ENCODE data around the gene C1orf216.

DNA sequence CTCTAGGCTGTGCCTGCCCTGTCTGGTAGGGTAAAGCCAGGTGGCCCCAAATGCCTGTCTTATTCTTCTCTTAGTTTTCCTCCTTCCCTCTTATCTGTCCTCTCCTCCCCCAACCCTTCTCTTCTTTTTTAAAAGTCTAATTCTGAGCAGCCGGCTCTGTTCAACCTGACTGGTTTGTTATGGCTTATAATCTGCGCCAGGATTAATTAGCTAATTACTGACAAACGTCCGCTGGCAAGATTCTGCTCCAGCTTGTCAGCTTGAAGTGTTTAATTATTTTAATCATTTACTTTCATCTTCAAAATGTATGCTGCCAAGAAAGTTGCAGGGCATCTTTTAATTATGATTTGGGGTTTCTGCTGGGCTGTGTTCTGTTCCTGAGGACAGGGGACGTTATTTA, 50.2 kb downstream of the C1orf216 start:
- TF ChIP-seq, protein P1, sequence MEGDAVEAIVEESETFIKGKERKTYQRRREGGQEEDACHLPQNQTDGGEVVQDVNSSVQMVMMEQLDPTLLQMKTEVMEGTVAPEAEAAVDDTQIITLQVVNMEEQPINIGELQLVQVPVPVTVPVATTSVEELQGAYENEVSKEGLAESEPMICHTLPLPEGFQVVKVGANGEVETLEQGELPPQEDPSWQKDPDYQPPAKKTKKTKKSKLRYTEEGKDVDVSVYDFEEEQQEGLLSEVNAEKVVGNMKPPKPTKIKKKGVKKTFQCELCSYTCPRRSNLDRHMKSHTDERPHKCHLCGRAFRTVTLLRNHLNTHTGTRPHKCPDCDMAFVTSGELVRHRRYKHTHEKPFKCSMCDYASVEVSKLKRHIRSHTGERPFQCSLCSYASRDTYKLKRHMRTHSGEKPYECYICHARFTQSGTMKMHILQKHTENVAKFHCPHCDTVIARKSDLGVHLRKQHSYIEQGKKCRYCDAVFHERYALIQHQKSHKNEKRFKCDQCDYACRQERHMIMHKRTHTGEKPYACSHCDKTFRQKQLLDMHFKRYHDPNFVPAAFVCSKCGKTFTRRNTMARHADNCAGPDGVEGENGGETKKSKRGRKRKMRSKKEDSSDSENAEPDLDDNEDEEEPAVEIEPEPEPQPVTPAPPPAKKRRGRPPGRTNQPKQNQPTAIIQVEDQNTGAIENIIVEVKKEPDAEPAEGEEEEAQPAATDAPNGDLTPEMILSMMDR (IDR thresholded peaks at IDR 0.05 in 4 of 5, conservative IDR thresholded peaks at IDR 0.05 in 1 of 5), result no peak
- no peak for TF ChIP-seq POLR2A (IDR thresholded peaks at IDR 0.05)

Measured in gastrocnemius medialis (tissue), 4 donors.